H1 (cell line): ENCODE measurements around the gene TBC1D9B. TPM values are rescaled to one million over a fixed set of nuclear protein-coding genes. Genes with fewer than 3 reads are reported as not detected.

Experiments
- CTCF ChIA-PET: fragments of 300-600 bp; sonication (Branson Sonifier 250); formaldehyde crosslinking; loops from one replicate; lab custom pipeline; 2021; ENCODE audit not compliant: partially characterized antibody; lab: Charles Lee
- POLR2A ChIA-PET: fragments of 300-600 bp; sonication (Branson Sonifier 250); formaldehyde crosslinking; loops from one replicate; lab custom pipeline; 2021; ENCODE audit warnings: inconsistent platforms; ENCODE audit not compliant: partially characterized antibody; lab: Charles Lee
- DNase-seq, 2 experiments: peaks; one replicate each; pipeline versions ENCODE4 v3.0.0 to v3.0.0-alpha.2; 2010 to 2022; ENCODE audit warnings: low spot score in 2 of 2, low read depth in 1 of 2, mixed read lengths in 1 of 2
- FAIRE-seq: peaks from 2 replicates; lab custom pipeline; 2011; peaks lifted over from hg19 to GRCh38; lab: Jason Lieb, UNC
- H2AFZ ChIP-seq: 2 replicates; pipeline ENCODE4 v1.8.1; 2012; ENCODE audit warnings: low read length, inconsistent platforms
- H2AK5ac ChIP-seq: 2 replicates; pipeline ENCODE4 v1.6.1; 2013; ENCODE audit warnings: low read depth, low read length
- H2BK120ac ChIP-seq: replicated peaks from 2 replicates; pipeline ENCODE3; 2013; ENCODE audit warnings: low read depth, low read length, inconsistent platforms
- H2BK12ac ChIP-seq: 2 replicates; pipeline ENCODE4 v1.6.1; 2013; ENCODE audit warnings: low read depth, low read length
- H2BK15ac ChIP-seq: 2 replicates; pipeline ENCODE4 v1.6.1; 2013; ENCODE audit warnings: low read length
- H2BK20ac ChIP-seq: 2 replicates; pipeline ENCODE4 v1.6.1; 2013; ENCODE audit warnings: low read length
- H2BK5ac ChIP-seq: 2 replicates; pipeline ENCODE4 v1.6.1; 2013; ENCODE audit warnings: low read depth, low read length
- H3K14ac ChIP-seq: 2 replicates; pipeline ENCODE4 v1.6.1; 2013; ENCODE audit warnings: inconsistent platforms; ENCODE audit not compliant: insufficient read length
- H3K18ac ChIP-seq: 2 replicates; pipeline ENCODE4 v1.6.1; 2013; ENCODE audit warnings: low read length; ENCODE audit errors: extremely low read depth
- H3K23ac ChIP-seq: 2 replicates; pipeline ENCODE4 v1.6.1; 2013; ENCODE audit warnings: inconsistent platforms; ENCODE audit not compliant: insufficient read length
- H3K23me2 ChIP-seq: 2 replicates; pipeline ENCODE4 v1.6.1; 2013; ENCODE audit warnings: low read depth, low read length
- H3K27ac ChIP-seq: 2 replicates; pipeline ENCODE4 v1.6.1; 2011; ENCODE audit warnings: low read depth, low read length, inconsistent platforms
- H3K27me3 ChIP-seq, 4 experiments: replicated peaks in 1 of 4; 1 replicate in 1 of 4; 2 replicates in 3 of 4; pipeline versions ENCODE4 v1.6.1 to v1.8.1; 2011 to 2013; ENCODE audit warnings: low read length in 3 of 4, mild to moderate bottlenecking in 3 of 4, inconsistent platforms in 2 of 4, mixed read lengths in 2 of 4, moderate library complexity in 1 of 4; ENCODE audit not compliant: control insufficient read depth in 3 of 4, insufficient read depth in 3 of 4; ENCODE audit errors: extremely low read depth in 1 of 4
- H3K36me3 ChIP-seq, 4 experiments: 2 replicates each; pipeline versions ENCODE4 v1.6.1 to v1.8.1; 2011 to 2013; ENCODE audit warnings: mild to moderate bottlenecking in 4 of 4, low read length in 3 of 4, moderate library complexity in 2 of 4, control low read depth in 1 of 4, inconsistent platforms in 1 of 4; ENCODE audit not compliant: insufficient read depth in 4 of 4, control insufficient read depth in 2 of 4
- H3K4ac ChIP-seq: replicated peaks from 2 replicates; pipeline ENCODE3; 2013; ENCODE audit warnings: low read length, low read depth, mixed read lengths, inconsistent platforms; ENCODE audit not compliant: insufficient read length
- H3K4me1 ChIP-seq, 4 experiments: replicated peaks in 1 of 4; 1 replicate in 1 of 4; 2 replicates in 3 of 4; pipeline versions ENCODE4 v1.6.1 to v1.8.1; 2011 to 2013; ENCODE audit warnings: low read length in 3 of 4, inconsistent platforms in 2 of 4, mixed read lengths in 1 of 4; ENCODE audit not compliant: insufficient read depth in 4 of 4, control insufficient read depth in 3 of 4
- H3K4me2 ChIP-seq, 2 experiments: 2 replicates each; pipeline versions ENCODE4 v1.6.1 to v1.8.1; 2011 to 2013; ENCODE audit warnings: low read depth in 2 of 2, low read length in 2 of 2, control low read depth in 1 of 2, inconsistent platforms in 1 of 2, mild to moderate bottlenecking in 1 of 2; ENCODE audit not compliant: insufficient read depth in 1 of 2
- H3K4me3 ChIP-seq, 4 experiments: fragments of 200-600, 300-600 bp in 1 of 4; sonication (generic), shearing (Covaris generic), sonication (Bioruptor Twin) in 1 of 4; 2 replicates each; pipeline versions ENCODE4 v1.5.1 to v1.8.1; 2011 to 2016; ENCODE audit warnings: low read length in 4 of 4, low read depth in 3 of 4, control low read depth in 2 of 4, inconsistent platforms in 2 of 4, mild to moderate bottlenecking in 2 of 4, mixed read lengths in 1 of 4, moderate library complexity in 1 of 4; ENCODE audit not compliant: insufficient read depth in 2 of 4; ENCODE audit errors: extremely low read depth in 1 of 4
- H3K56ac ChIP-seq: replicated peaks from 2 replicates; pipeline ENCODE3; 2013; ENCODE audit warnings: low read depth, mild to moderate bottlenecking, mixed read lengths, low read length, inconsistent platforms; ENCODE audit not compliant: insufficient read length
- H3K79me1 ChIP-seq: 2 replicates; pipeline ENCODE4 v1.6.1; 2013; ENCODE audit warnings: low read depth, low read length, control low read depth
- H3K79me2 ChIP-seq, 2 experiments: 2 replicates each; pipeline versions ENCODE4 v1.6.1 to v1.8.1; 2012 to 2013; ENCODE audit warnings: low read length in 2 of 2, mild to moderate bottlenecking in 2 of 2, inconsistent platforms in 1 of 2; ENCODE audit not compliant: insufficient read depth in 2 of 2, control insufficient read depth in 1 of 2
- H3K9ac ChIP-seq, 4 experiments: replicated peaks in 1 of 4; 1 replicate in 1 of 4; 2 replicates in 3 of 4; pipeline versions ENCODE4 v1.6.1 to v1.8.1; 2011 to 2013; ENCODE audit warnings: low read depth in 3 of 4, low read length in 3 of 4, control low read depth in 2 of 4, mild to moderate bottlenecking in 2 of 4, moderate library complexity in 2 of 4, inconsistent platforms in 1 of 4; ENCODE audit errors: extremely low read depth in 1 of 4
- H3K9me3 ChIP-seq, 2 experiments: 2 replicates each; pipeline versions ENCODE4 v1.6.1 to v1.8.1; 2012 to 2013; ENCODE audit warnings: mild to moderate bottlenecking in 2 of 2, moderate library complexity in 2 of 2, control low read depth in 1 of 2, inconsistent platforms in 1 of 2, low read depth in 1 of 2, low read length in 1 of 2, mixed read lengths in 1 of 2; ENCODE audit not compliant: insufficient read depth in 2 of 2
- H4K20me1 ChIP-seq, 2 experiments: replicated peaks in 1 of 2; 2 replicates each; pipeline versions ENCODE3 to v1.8.1; 2011 to 2013; ENCODE audit warnings: inconsistent platforms in 2 of 2, low read length in 2 of 2, mild to moderate bottlenecking in 1 of 2; ENCODE audit not compliant: insufficient read depth in 2 of 2, control insufficient read depth in 1 of 2
- H4K5ac ChIP-seq: 2 replicates; pipeline ENCODE4 v1.6.1; 2013; ENCODE audit warnings: low read length, low read depth, mixed read lengths, inconsistent platforms; ENCODE audit not compliant: insufficient read length
- H4K8ac ChIP-seq: 2 replicates; pipeline ENCODE4 v1.8.0; 2013; ENCODE audit warnings: mild to moderate bottlenecking, moderate library complexity, low read length, inconsistent platforms; ENCODE audit not compliant: insufficient read depth; ENCODE audit errors: extremely low read depth
- H4K91ac ChIP-seq: replicated peaks from 2 replicates; pipeline ENCODE3; 2013; ENCODE audit warnings: low read length, mixed read lengths, inconsistent platforms; ENCODE audit not compliant: insufficient read length
- BRCA1 ChIP-seq: IDR thresholded peaks from 2 replicates; pipeline ENCODE4 v1.6.1; 2012; ENCODE audit warnings: low read depth, low read length, improper control_type of control experiment
- CBX5 ChIP-seq: fragments of 300-800, 300-1000 bp; sonication (generic); IDR thresholded peaks from 2 replicates; pipeline ENCODE4 v1.7.1; 2016; ENCODE audit warnings: antibody characterized with exemption, low read length, low read depth
- POLR2A ChIP-seq, 2 experiments: IDR thresholded peaks; 1 replicate in 1 of 2; 2 replicates in 1 of 2; pipeline ENCODE4 v1.6.1; 2011; ENCODE audit warnings: low read depth in 2 of 2, low read length in 2 of 2, mild to moderate bottlenecking in 2 of 2; ENCODE audit errors: control extremely low read depth in 1 of 2
- POLR2AphosphoS5 ChIP-seq: IDR thresholded peaks from 2 replicates; pipeline ENCODE4 v1.6.1; 2011; ENCODE audit warnings: low read depth, low read length
- SAP30 ChIP-seq: fragments of 300-600 bp; sonication (generic); IDR thresholded peaks from 2 replicates; pipeline ENCODE4 v1.7.1; 2012; ENCODE audit warnings: low read length, moderate library complexity, mild to moderate bottlenecking, inconsistent platforms; ENCODE audit not compliant: insufficient read depth, insufficient replicate concordance
- SP1 ChIP-seq: IDR thresholded peaks from 2 replicates; pipeline ENCODE4 v1.6.1; 2011; ENCODE audit warnings: low read depth, low read length
- WGBS, 2 experiments: shearing (Covaris generic) in 1 of 2; methylation state at CpG; one replicate each; pipeline versions ENCODE4 v1.1.6 to v1.1.7; 2013 to 2015; ENCODE audit warnings: low lambda C conversion rate in 2 of 2, mixed read lengths in 2 of 2, inconsistent platforms in 1 of 2, low coverage in 1 of 2, missing lambda C conversion rate in 1 of 2; ENCODE audit not compliant: insufficient replicate concordance in 2 of 2, insufficient coverage in 1 of 2, insufficient read length in 1 of 2; ENCODE audit errors: extremely low coverage in 1 of 2, missing lambda C conversion rate in 1 of 2; 5-methylcytosine and 5-hydroxymethylcytosine counted together
- polyA plus RNA-seq, 7 experiments: library from polyadenylated mRNA; depleted of rRNA in 3 of 7; stranded (reverse) in 5 of 7; unstranded in 2 of 7; fragments of >200 nt in 5 of 7; fragments of 200-250 nt in 2 of 7; gene quantifications; 1 replicate in 5 of 7; 2 replicates in 1 of 7; 4 replicates in 1 of 7; pipeline versions ENCODE4 v1.2.1 to v1.2.3, GENCODE V29; 2011 to 2013; ENCODE audit warnings: missing spikeins in 2 of 7, mixed read lengths in 2 of 7
- total RNA-seq: library from RNA; stranded (reverse); fragmentation: NEBNext Ultra II Directional; extraction: Animal tissue kit (Norgen Biotek cat#: 25700); gene quantifications from 2 replicates; pipeline ENCODE4 v1.2.1, GENCODE V29; 2021

TBC1D9B gene
- total and polyA plus RNA-seq, 2 of the 8 experiments (the other 6 are each of a cell fraction or from before 2014, with no cell fraction given), result 33.6 to 57.1 TPM

- H2AFZ ChIP-seq, result no peak overlapping the region
- no peak overlapping the region for H2BK20ac ChIP-seq
- no peak overlapping the region for H3K9ac ChIP-seq
- no peak overlapping the region for H3K18ac ChIP-seq
- no peak overlapping the region; the same call in 1 of the 2 replicates for H4K8ac ChIP-seq
- H4K91ac ChIP-seq, result no peak overlapping the region
- peaks cover 10 to 54% (median 37%) of the 10 kb centered on the region in 4 experiments for H3K36me3 ChIP-seq
- H2BK15ac ChIP-seq, result no peak overlapping the region
- H2BK120ac ChIP-seq, result no peak overlapping the region
- peaks cover 2% of the 10 kb centered on the region; the same call in 1 of the 2 replicates for H3K23me2 ChIP-seq
- no peak overlapping the region for H3K56ac ChIP-seq
- ChIA-PET CTCF (interaction anchor here (0.8 to 1.4 kb wide), 3 partner anchors 22 to 45 kb away, joined by 3 read pairs; no protein-coding TSS in a partner anchor), POLR2A (interaction anchor here (1.2 to 3.1 kb wide), 3 partner anchors 9 to 22 kb away, joined by 3 to 9 read pairs (median 5); no protein-coding TSS in a partner anchor)
- no peak for TF ChIP-seq CBX5
- TF ChIP-seq SAP30, result no peak
- no peak for TF ChIP-seq SP1
- TF ChIP-seq POLR2A (IDR thresholded peaks at IDR 0.05; ENCODE audit: control extremely low read depth in 1 of 2, low read depth in 2 of 2, low read length in 2 of 2), result peak in 1 of 2 experiments; percentile 21; a peak in 2 of 3 replicates
- no peak for TF ChIP-seq BRCA1
- TF ChIP-seq POLR2AphosphoS5, result peak; percentile 5; the same call in 1 of the 2 replicates
- no peaks in the 10 kb centered on the region for H3K9me3 ChIP-seq
- H3K27ac ChIP-seq, result 0 out of 2 replicates have a peak overlapping the region, but pooled peaks have one; percentile 27
- H3K4me2 ChIP-seq, result no peak overlapping the region
- no peak overlapping the region for H3K4ac ChIP-seq
- H3K14ac ChIP-seq, result no peak overlapping the region
- H4K20me1 ChIP-seq, result peaks cover 8 to 25% of the 10 kb centered on the region in 2 experiments
- H3K79me2 ChIP-seq, result peaks cover 4 to 28% of the 10 kb centered on the region in 2 experiments; a peak in 2 of 4 replicates
- H2AK5ac ChIP-seq, result no peak overlapping the region
- no peak overlapping the region for H4K5ac ChIP-seq
- no peak overlapping the region for H2BK12ac ChIP-seq
- WGBS, 2 experiments, result 95% methylated on average over 22 of the region's 22 CpGs; no CpG with 5 or more reads in 1 of the 2 experiments
- no peak overlapping the region for H2BK5ac ChIP-seq
- H3K23ac ChIP-seq, result no peak overlapping the region
- FAIRE-seq (no peak), DNase-seq (no peak)
- H3K79me1 ChIP-seq, result peaks cover 8% of the 10 kb centered on the region
- no peak overlapping the region for H3K4me3 ChIP-seq
- no peaks in the 10 kb centered on the region for H3K27me3 ChIP-seq
- peaks cover 5 to 26% (median 25%) of the 10 kb centered on the region in 4 experiments for H3K4me1 ChIP-seq
These were observed 83.6 kb downstream of the TBC1D9B start for GRCh38 chr5:179823937-179824744.
